GM10847 (cell line): Measurements from ENCODE around the gene OXLD1.

Experiments
- POLR2A ChIP-seq: IDR thresholded peaks from 2 replicates; pipeline ENCODE4 v1.6.1; 2011; ENCODE audit not compliant: insufficient read length; ENCODE audit errors: extremely low read depth

The OXLD1 gene

GRCh38 chr17:81666342-81667191 is at the start of gene OXLD1, which contains the start of gene CCDC137:
OXLD1 (minus strand) TSS chr17:81666605; CDS start chr17:81666577, 28 bp downstream.
CCDC137 (plus strand) TSS chr17:81666737; CDS start chr17:81666767, 30 bp downstream.
- TF ChIP-seq POLR2A = peak; percentile 97

- TF ChIP-seq POLR2A = no peak
Measured at GRCh38 chr17:81715107-81715871, 48.9 kb upstream of the OXLD1 start.

- TF ChIP-seq POLR2A = no peak
Measured at GRCh38 chr17:81714412-81715106, 48.2 kb upstream of the OXLD1 start.

- no peak for TF ChIP-seq POLR2A
Measured at GRCh38 chr17:81713556-81714411, 47.4 kb upstream of the OXLD1 start.

- TF ChIP-seq POLR2A = no peak
Measured at GRCh38 chr17:81713004-81713555, 46.7 kb upstream of the OXLD1 start.

GRCh38 chr17:81712468-81713003 is 46.1 kb upstream of the OXLD1 start:
- no peak for TF ChIP-seq POLR2A

- no peak for TF ChIP-seq POLR2A
Measured at GRCh38 chr17:81711814-81712467, 45.5 kb upstream of the OXLD1 start, which contains the start of gene SLC25A10. SLC25A10 (plus strand) TSS chr17:81712284; CDS start chr17:81712427, 143 bp downstream.

GRCh38 chr17:81710514-81711308 is 44.3 kb upstream of the OXLD1 start:
- TF ChIP-seq POLR2A = no peak

- TF ChIP-seq POLR2A = no peak
Measured at GRCh38 chr17:81708739-81709185, 42.4 kb upstream of the OXLD1 start.

GRCh38 chr17:81707725-81708646 is 41.6 kb upstream of the OXLD1 start:
- TF ChIP-seq POLR2A = no peak

- no peak for TF ChIP-seq POLR2A
Measured at GRCh38 chr17:81706757-81707624, 40.6 kb upstream of the OXLD1 start.

- no peak for TF ChIP-seq POLR2A
Measured at GRCh38 chr17:81706232-81706611, 39.8 kb upstream of the OXLD1 start.
